ENCODE data around the gene KLF1.
"Not testable (repeated sequence)": the region's sequence is repeated elsewhere in the genome, so short reads cannot be mapped to it uniquely, and the experiment has no call there.

KLF1 gene

DNA sequence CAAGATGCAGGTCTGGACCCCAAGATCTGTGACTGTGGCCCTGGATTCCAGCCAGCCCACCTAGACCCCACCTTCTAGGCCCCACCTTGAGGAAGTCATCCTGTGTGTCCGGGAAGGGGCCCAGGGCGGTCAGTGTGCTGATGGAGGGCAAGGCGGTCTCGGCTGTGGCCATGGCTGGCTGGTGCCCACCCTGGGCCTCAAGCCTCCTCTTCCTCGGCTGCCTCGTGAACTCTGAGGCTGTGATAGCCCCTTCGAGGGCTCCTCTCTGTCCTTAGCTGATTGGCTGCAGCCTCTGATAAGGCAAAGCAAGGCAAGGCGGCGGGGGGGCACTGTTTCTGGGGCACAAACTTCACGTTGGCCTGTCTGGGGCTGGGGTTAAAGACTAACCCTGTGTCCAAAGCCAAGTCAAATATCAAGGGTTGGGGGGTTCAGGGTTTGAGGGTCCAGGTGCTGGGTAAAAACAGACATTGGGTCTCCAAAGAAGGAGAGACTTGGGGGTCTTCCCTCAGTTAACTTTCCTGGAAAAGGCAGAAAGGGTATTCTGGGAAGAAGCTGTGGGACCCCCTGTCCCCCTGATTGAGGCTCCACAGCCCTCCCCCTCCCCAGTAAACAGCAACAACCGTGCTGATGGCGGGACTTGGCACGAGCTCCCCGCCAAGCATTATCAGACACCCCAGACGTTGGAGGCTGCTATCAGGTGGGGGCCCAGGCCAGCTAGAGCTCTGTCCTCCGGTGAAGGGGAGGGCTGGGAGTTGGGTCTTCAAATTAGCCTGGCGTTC is at the start of gene KLF1:
KLF1 (minus strand) TSS at position 233 of the 779 bp plus-strand sequence; CDS start at position 172, 61 bp downstream.
- no peak for DNase-seq

DNA sequence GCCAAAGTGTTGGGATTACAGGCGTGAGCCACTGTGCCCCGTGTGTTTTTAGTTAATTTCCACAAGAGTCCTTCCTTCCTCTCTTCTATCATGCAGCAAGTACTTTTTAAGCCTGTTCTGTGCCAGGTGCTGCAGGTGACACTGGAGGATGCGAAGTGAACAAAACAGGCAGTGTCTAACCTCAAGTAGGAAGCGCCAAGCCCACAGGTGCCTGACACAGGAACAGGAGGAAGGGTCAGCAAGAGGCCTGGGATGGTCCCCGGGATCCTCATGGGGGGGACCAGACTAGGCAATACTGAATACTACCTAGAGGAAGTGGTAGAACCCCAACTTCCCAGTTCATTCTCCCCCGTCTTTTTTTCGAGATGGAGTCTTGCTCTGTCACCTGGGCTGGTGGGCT is 49.6 kb upstream of the KLF1 start:
- peak; percentile 93 for DNase-seq

- DNase-seq: no peak
Measured at GRCh38 chr19:12935071-12935470, 48.1 kb upstream of the KLF1 start.

- peak; percentile 96 for DNase-seq
Measured at GRCh38 chr19:12933287-12934072, 46.5 kb upstream of the KLF1 start, which contains the start of gene FARSA. TSS of gene FARSA (minus strand) at chr19:12933711. CDS start at chr19:12933696, 15 bp downstream.

- DNase-seq: peak; percentile 55
Measured at GRCh38 chr19:12932392-12933286, 45.6 kb upstream of the KLF1 start.

- DNase-seq: no peak
Measured at GRCh38 chr19:12930002-12930645, 43.1 kb upstream of the KLF1 start.

DNA sequence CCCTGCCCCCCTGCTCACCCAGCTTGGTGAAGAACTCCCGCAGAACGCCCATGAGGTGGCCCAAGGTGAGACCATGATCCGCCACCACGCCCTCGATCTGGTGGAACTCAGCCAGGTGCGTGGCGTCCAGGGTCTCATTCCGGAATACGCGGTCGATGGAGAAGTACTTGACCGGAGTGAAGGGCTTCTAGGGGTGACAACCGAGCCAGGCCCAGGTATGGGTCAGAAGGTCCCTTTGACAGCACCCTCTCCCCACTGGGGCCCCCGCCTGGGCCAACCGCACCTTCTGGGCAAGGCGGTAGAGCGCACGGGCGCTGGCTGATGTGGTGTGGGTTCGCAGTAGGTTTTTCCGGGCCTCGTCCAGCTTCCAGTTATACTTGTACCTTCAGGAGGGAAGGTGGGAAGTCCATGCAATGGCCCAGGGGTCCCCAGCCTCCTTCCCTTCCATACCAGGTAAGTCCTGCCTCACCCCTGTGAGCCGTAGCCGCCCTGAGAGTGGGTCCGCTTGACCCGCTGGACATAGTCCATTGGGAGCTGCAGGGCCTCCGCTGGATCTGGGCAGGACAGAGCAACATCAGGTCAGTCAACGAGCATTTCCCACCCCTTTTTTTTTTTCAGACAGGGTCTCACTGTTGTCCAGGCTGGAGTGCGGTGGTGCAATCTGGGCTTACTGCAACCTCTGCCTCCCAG is 37.8 kb upstream of the KLF1 start:
- DNase-seq: no peak

DNA sequence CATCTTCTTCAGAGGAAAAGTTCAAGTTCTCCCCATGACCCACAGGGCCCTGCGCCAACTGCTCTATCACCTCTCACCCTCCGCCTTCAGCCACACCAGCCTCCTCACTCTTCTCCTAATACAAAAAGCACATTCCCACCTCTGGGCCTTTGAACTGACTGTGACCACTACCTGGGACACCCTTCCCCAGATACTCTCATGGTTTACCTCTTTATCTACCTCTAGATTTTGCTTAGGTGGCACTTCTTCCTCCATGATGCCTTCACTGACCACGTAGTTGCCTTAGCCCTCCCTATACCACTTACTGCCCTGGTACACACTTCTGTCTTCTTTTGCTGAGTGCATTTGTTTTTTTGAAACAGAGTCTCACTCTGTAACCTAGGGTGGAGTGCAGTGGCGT is 36.0 kb upstream of the KLF1 start:
- DNase-seq: no peak

- no peak for DNase-seq
Measured at GRCh38 chr19:12921047-12921446, 34.0 kb upstream of the KLF1 start.

GRCh38 chr19:12918253-12918652 is 31.3 kb upstream of the KLF1 start:
- DNase-seq: no peak

DNA sequence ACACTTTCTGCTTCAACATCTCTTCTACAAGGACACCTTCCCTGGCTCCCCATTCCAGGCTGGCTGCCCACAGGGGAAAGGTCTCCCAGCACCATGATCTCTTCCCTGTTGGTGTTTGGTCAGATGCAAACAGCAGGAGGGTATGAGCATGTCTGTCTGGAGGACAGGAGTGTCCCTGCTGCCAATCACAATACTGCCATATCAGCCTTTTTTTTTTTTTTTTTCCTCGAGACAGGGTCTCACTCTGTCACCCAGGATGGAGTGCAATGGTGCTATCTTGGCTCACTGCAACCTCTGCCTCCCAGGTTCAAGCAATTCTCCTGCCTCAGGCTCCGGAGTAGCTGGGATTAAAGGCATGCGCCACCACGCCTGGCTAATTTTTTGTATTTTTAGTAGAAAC is 28.9 kb upstream of the KLF1 start:
- DNase-seq: not testable (repeated sequence)

- DNase-seq: peak; percentile 92
Measured at GRCh38 chr19:12913851-12914690, 27.1 kb upstream of the KLF1 start.

DNA sequence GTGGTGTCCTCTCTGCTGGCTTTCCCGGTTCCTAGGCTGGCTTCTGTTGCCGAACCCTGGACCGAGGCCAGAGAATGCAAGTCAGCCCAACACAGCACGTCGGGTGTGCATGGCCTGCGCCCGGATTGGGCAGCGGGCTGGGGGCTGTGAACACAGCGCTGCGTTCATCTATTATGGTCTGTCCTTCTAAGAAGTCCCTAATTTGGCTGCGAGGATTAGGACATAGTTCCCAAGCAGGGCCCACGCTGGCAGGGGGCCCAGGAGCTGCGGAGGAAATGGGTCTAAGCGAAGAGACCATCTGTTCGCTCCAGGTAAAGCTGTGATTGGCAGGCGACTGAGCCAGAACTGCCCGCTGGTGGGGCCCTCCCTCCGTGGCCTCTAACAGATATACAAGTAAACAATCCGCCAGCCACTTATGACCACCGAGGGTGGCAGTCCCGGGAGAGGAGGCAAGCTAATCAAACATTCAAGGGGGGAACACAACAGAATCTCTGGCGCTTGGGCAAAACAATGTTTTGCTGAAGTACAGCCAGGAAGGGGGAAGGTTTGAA is 26.1 kb upstream of the KLF1 start:
- peak; percentile 99 for DNase-seq

DNA sequence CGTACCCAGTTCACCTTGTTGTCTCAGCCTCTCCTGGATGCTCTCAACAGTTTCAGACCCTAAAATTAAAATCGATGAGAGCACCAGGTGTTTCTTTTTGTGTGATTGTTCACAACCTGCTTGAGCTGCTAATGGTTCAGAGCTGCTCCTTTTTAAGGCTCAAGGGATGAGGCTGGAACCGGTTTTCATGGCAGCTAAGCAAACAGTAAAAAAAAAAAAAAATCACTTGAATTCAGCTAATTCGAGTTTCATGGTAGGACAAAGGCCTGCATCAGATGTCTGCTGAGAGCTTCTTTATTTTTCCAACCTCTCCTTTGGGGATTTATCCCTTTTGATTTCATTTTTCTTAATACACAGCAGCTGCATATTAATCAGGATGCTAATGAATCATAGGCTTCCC is 25.6 kb upstream of the KLF1 start:
- DNase-seq: peak; percentile 100

GRCh38 chr19:12907166-12907565 is 20.2 kb upstream of the KLF1 start:
- no peak for DNase-seq

- DNase-seq: no peak
Measured at GRCh38 chr19:12899891-12900518, 13.0 kb upstream of the KLF1 start.

GRCh38 chr19:12896460-12896859 is 9.5 kb upstream of the KLF1 start:
- DNase-seq: no peak

DNA sequence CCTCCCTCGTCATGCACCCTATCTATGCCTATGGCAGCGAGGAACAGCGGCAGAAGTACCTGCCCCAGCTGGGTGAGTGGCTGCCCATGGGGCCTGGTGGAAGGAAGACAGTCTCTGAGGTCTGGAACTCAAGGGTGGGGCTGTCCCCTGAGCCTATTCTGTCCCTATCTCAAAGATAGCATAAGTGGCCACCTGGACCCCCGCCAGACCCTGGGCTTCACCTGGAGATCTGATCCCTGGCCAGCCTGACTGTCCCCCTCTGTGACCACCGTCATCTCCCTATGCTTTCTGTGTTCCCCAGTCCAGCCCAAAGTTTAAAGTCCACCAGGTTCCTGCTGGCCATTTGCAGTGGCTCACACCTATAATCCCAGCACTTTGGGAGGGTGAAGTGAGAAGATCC is 6.6 kb upstream of the KLF1 start:
- no peak for DNase-seq

- DNase-seq: no peak
Measured at GRCh38 chr19:12891553-12892021, 4.6 kb upstream of the KLF1 start.
